GM19239 (cell line): Measurements from ENCODE around the gene EXOSC9.

Experiments used
- DNase-seq: peaks from one replicate; pipeline ENCODE4 v3.0.0; 2011; ENCODE audit warnings: low spot score; ENCODE audit not compliant: insufficient read length
- FAIRE-seq: peaks from 2 replicates; lab custom pipeline; 2011; peaks lifted over from hg19 to GRCh38; lab: Jason Lieb, UNC

The EXOSC9 gene

GRCh38 chr4:121788896-121789295 is 12.2 kb upstream of the EXOSC9 start:
- DNase-seq: no peak
- peak; percentile 31 for FAIRE-seq

GRCh38 chr4:121789455-121789854 is 11.7 kb upstream of the EXOSC9 start:
- DNase-seq: no peak
- no peak for FAIRE-seq

- no peak for FAIRE-seq
- no peak for DNase-seq
Observed at GRCh38 chr4:121789960-121790829, 10.9 kb upstream of the EXOSC9 start.

GRCh38 chr4:121790976-121791375 is 10.1 kb upstream of the EXOSC9 start:
- no peak for DNase-seq
- no peak for FAIRE-seq

- FAIRE-seq: no peak
- DNase-seq: no peak
Observed at GRCh38 chr4:121791481-121791880, 9.6 kb upstream of the EXOSC9 start.

- no peak for DNase-seq
- FAIRE-seq: no peak
Observed at GRCh38 chr4:121792966-121793365, 8.2 kb upstream of the EXOSC9 start.

GRCh38 chr4:121794505-121795188 is 6.5 kb upstream of the EXOSC9 start:
- FAIRE-seq (no peak), DNase-seq (no peak)

GRCh38 chr4:121796283-121796682 is 4.8 kb upstream of the EXOSC9 start:
- DNase-seq (no peak), FAIRE-seq (no peak)

- peak; percentile 57 for FAIRE-seq
- DNase-seq: no peak
Observed at GRCh38 chr4:121799208-121799823, 1.8 kb upstream of the EXOSC9 start.

GRCh38 chr4:121799867-121800501 is 1.1 kb upstream of the EXOSC9 start:
- no peak for FAIRE-seq

GRCh38 chr4:121800638-121800960 is 524 bp upstream of the EXOSC9 start:
- DNase-seq (no peak), FAIRE-seq (no peak)

More at GRCh38 chr4:121799867-121800501, 1.1 kb upstream of the EXOSC9 start:
- no peak for DNase-seq

GRCh38 chr4:121801715-121802075 is 572 bp downstream of the EXOSC9 start:
- FAIRE-seq (peak; percentile 75), DNase-seq (no peak)

GRCh38 chr4:121806411-121806810 is 5.3 kb downstream of the EXOSC9 start:
- no peak for FAIRE-seq

GRCh38 chr4:121811122-121811521 is 10.0 kb downstream of the EXOSC9 start:
- FAIRE-seq (no peak), DNase-seq (no peak)

More at GRCh38 chr4:121806411-121806810, 5.3 kb downstream of the EXOSC9 start:
- DNase-seq: no peak

- no peak for FAIRE-seq
Observed at GRCh38 chr4:121814756-121815155, 13.6 kb downstream of the EXOSC9 start.

GRCh38 chr4:121817006-121817405 is 15.9 kb downstream of the EXOSC9 start:
- DNase-seq: no peak
- no peak for FAIRE-seq

More at GRCh38 chr4:121814756-121815155, 13.6 kb downstream of the EXOSC9 start:
- no peak for DNase-seq

- FAIRE-seq: no peak
- DNase-seq: no peak
Observed at GRCh38 chr4:121817701-121818100, 16.6 kb downstream of the EXOSC9 start.

GRCh38 chr4:121818215-121818614 is 17.1 kb downstream of the EXOSC9 start:
- DNase-seq: no peak

GRCh38 chr4:121819216-121819965 is 18.3 kb downstream of the EXOSC9 start:
- FAIRE-seq (no peak), DNase-seq (no peak)

More at GRCh38 chr4:121818215-121818614, 17.1 kb downstream of the EXOSC9 start:
- no peak for FAIRE-seq

GRCh38 chr4:121822047-121822446 is 20.9 kb downstream of the EXOSC9 start:
- no peak for FAIRE-seq
- no peak for DNase-seq
